K562 (cell line): ENCODE data around the gene TMEM132D. TPM values are rescaled to one million over a fixed set of nuclear protein-coding genes. Genes with fewer than 3 reads are reported as not detected.

Source experiments
- ATAC-seq: fragments of 200-7000 bp; cut with Tn5 transposase; 3 replicates; pipeline ENCODE4 v1.9.1; 2020; ENCODE audit warnings: moderate library complexity
- BruUV-seq: library from RNA; stranded (reverse); fragments of 400-500 nt; replicated peaks from 2 replicates; lab custom pipeline; 2021; lab: Mats Ljungman, UMichigan
- CTCF ChIA-PET: fragments of 300-600 bp; formaldehyde crosslinking; extraction: SDS; loops from one replicate; lab custom pipeline; 2021; ENCODE audit warnings: low intra/inter-chr PET ratio; lab: Yijun Ruan, JAX
- POLR2A ChIA-PET: fragments of 300-600, 350-650 bp; sonication (Branson Sonifier 250); formaldehyde crosslinking; extraction: SDS; loops from one replicate; lab custom pipeline; 2021; ENCODE audit warnings: antibody characterized with exemption, inconsistent platforms; lab: Yijun Ruan, JAX
- DNase-seq, 4 experiments: peaks; one replicate each; pipeline versions ENCODE4 v3.0.0 to v3.0.0-alpha.2; 2011 to 2018; ENCODE audit warnings: low spot score in 3 of 4, mixed read lengths in 3 of 4; ENCODE audit errors: extremely low read depth in 1 of 4
- FAIRE-seq: peaks from 2 replicates; lab custom pipeline; 2011; peaks lifted over from hg19 to GRCh38; lab: Jason Lieb, UNC
- H2AFZ ChIP-seq: 2 replicates; pipeline ENCODE4 v1.6.0; 2011; ENCODE audit warnings: low read depth, low read length, control low read depth, inconsistent platforms
- H3K27ac ChIP-seq: fragments of 200-600 bp; 3 replicates; pipeline ENCODE4 v1.8.0; 2011; ENCODE audit warnings: low read depth, mild to moderate bottlenecking, control low read depth, inconsistent platforms, low read length, moderate library complexity, mixed read lengths; ENCODE audit errors: extremely low read depth
- H3K27me3 ChIP-seq, 2 experiments: fragments of 300-600 bp in 1 of 2; 2 replicates in 1 of 2; 3 replicates in 1 of 2; pipeline versions ENCODE4 v1.6.0 to v1.8.0; 2011; ENCODE audit warnings: inconsistent platforms in 2 of 2, low read length in 2 of 2, mild to moderate bottlenecking in 1 of 2, mixed read lengths in 1 of 2, moderate library complexity in 1 of 2; ENCODE audit not compliant: control insufficient read depth in 2 of 2, insufficient read depth in 2 of 2
- H3K36me3 ChIP-seq: fragments of 300-600 bp; 3 replicates; pipeline ENCODE4 v1.8.0; 2011; ENCODE audit warnings: mild to moderate bottlenecking, low read length, inconsistent platforms; ENCODE audit not compliant: control insufficient read depth, insufficient read depth
- H3K4me1 ChIP-seq, 2 experiments: fragments of 200-600 bp in 1 of 2; replicated peaks in 1 of 2; 2 replicates in 1 of 2; 3 replicates in 1 of 2; pipeline versions ENCODE4 v1.5.1 to v1.8.0; 2011; ENCODE audit warnings: inconsistent platforms in 2 of 2, low read length in 2 of 2, mild to moderate bottlenecking in 1 of 2, mixed read lengths in 1 of 2, moderate library complexity in 1 of 2; ENCODE audit not compliant: control insufficient read depth in 2 of 2, insufficient read depth in 2 of 2
- H3K4me2 ChIP-seq: 2 replicates; pipeline ENCODE4 v1.6.1; 2011; ENCODE audit warnings: low read length, control low read depth, inconsistent platforms, mixed read lengths; ENCODE audit not compliant: insufficient read depth
- H3K4me3 ChIP-seq: fragments of 200-600 bp; sonication (generic), shearing (Covaris generic); 2 replicates; pipeline ENCODE4 v1.5.1; 2016; ENCODE audit warnings: control low read depth, inconsistent platforms
- H3K79me2 ChIP-seq: fragments of 200-600 bp; 3 replicates; pipeline ENCODE4 v1.8.0; 2011; ENCODE audit warnings: low read length, inconsistent platforms; ENCODE audit not compliant: control insufficient read depth, insufficient read depth
- H3K9ac ChIP-seq, 2 experiments: 2 replicates each; pipeline versions ENCODE4 v1.6.0 to v1.6.1; 2011; ENCODE audit warnings: low read depth in 2 of 2, low read length in 2 of 2, control low read depth in 1 of 2, inconsistent platforms in 1 of 2, mild to moderate bottlenecking in 1 of 2, mixed read lengths in 1 of 2; ENCODE audit not compliant: insufficient read depth in 1 of 2
- H3K9me1 ChIP-seq: one replicate; pipeline ENCODE4 v1.6.0; 2011; ENCODE audit warnings: inconsistent platforms, mild to moderate bottlenecking, low read length, moderate library complexity; ENCODE audit not compliant: control insufficient read depth, insufficient read depth
- H3K9me3 ChIP-seq: replicated peaks from 2 replicates; pipeline ENCODE4 v1.5.1; 2011; ENCODE audit warnings: low read depth, low read length, inconsistent platforms; ENCODE audit not compliant: control insufficient read depth, insufficient read depth
- H4K20me1 ChIP-seq: replicated peaks from 2 replicates; pipeline ENCODE4 v1.6.1; 2011; ENCODE audit warnings: low read length, inconsistent platforms, mixed read lengths; ENCODE audit not compliant: control insufficient read depth, insufficient read depth
- ARID1B ChIP-seq: fragments of 450-650 bp; IDR thresholded peaks from 2 replicates; pipeline ENCODE4 v1.6.1; 2016; ENCODE audit warnings: antibody characterized with exemption, mild to moderate bottlenecking, inconsistent platforms
- CBFA2T2 ChIP-seq: fragments of 450-650 bp; conservative IDR thresholded peaks from 2 replicates; pipeline ENCODE4 v1.6.1; 2017; ENCODE audit warnings: mild to moderate bottlenecking
- CBFB ChIP-seq: sonication (generic); formaldehyde crosslinking; IDR thresholded peaks from 2 replicates; pipeline ENCODE4 v1.4.0; 2020; ENCODE audit warnings: mild to moderate bottlenecking, missing genetic modification reagents
- ETV1 ChIP-seq: fragments of 450-650 bp; conservative IDR thresholded peaks from 2 replicates; pipeline ENCODE4 v1.6.1; 2016; ENCODE audit warnings: missing genetic modification characterization, control low read depth, low read depth, missing compliant biosample characterization
- FOXK2 ChIP-seq, 2 experiments: fragments of 450-650 bp; IDR thresholded peaks in 1 of 2; conservative IDR thresholded peaks in 1 of 2; 2 replicates each; pipeline ENCODE4 v1.6.1; 2016; ENCODE audit warnings: low read depth in 2 of 2, mild to moderate bottlenecking in 1 of 2
- GTF2A2 ChIP-seq: IDR thresholded peaks from 2 replicates; pipeline ENCODE4 v1.6.1; 2016; ENCODE audit warnings: mild to moderate bottlenecking, missing genetic modification characterization, missing compliant biosample characterization
- HDAC6 ChIP-seq: IDR thresholded peaks from 2 replicates; pipeline ENCODE4 v1.6.1; 2012; ENCODE audit warnings: low read depth, mild to moderate bottlenecking, control low read depth, inconsistent platforms, low read length, moderate library complexity
- JUN ChIP-seq, 2 experiments: sonication (generic) in 1 of 2; formaldehyde crosslinking in 1 of 2; IDR thresholded peaks; 2 replicates each; pipeline versions ENCODE4 v1.6.1 to v1.8.0; 2012 to 2022; ENCODE audit warnings: borderline replicate concordance in 2 of 2, mild to moderate bottlenecking in 2 of 2, improper control_type of control experiment in 1 of 2, low read depth in 1 of 2, low read length in 1 of 2, missing genetic modification reagents in 1 of 2
- MCM5 ChIP-seq: fragments of 450-650 bp; IDR thresholded peaks from 2 replicates; pipeline ENCODE4 v1.6.1; 2016; ENCODE audit warnings: low read depth
- OTX1 ChIP-seq: fragments of 450-650 bp; formaldehyde crosslinking; IDR thresholded peaks from 2 replicates; pipeline ENCODE4 v1.4.0; 2022; ENCODE audit warnings: mild to moderate bottlenecking
- RBM39 ChIP-seq: fragments of 200-400 bp; formaldehyde crosslinking; optimal IDR thresholded peaks from 2 replicates; pipeline ENCODE3; 2018; ENCODE audit warnings: low read depth, low read length
- ZNF212 ChIP-seq: fragments of 450-650 bp; formaldehyde crosslinking; IDR thresholded peaks from 2 replicates; pipeline ENCODE4 v1.4.0; 2020; ENCODE audit warnings: mild to moderate bottlenecking
- ZNF239 ChIP-seq: fragments of 250-450 bp; sonication (Bioruptor Pico); IDR thresholded peaks from 2 replicates; pipeline ENCODE4 v1.4.0; 2020; ENCODE audit warnings: mild to moderate bottlenecking
- ZNF408 ChIP-seq: fragments of 250-450 bp; sonication (Bioruptor Pico); IDR thresholded peaks from 2 replicates; pipeline ENCODE4 v1.4.0; 2020; ENCODE audit warnings: low read depth, mild to moderate bottlenecking, moderate library complexity
- ZNF644 ChIP-seq: fragments of 200-800 bp; sonication (Bioruptor generic); IDR thresholded peaks from 2 replicates; pipeline ENCODE4 v1.6.1; 2016; ENCODE audit warnings: low read depth, missing genetic modification characterization, missing compliant biosample characterization
- WGBS: fragments of 100-300 bp; shearing (Covaris generic); methylation state at CpG from one replicate; pipeline ENCODE4 v1.1.6; 2016; ENCODE audit warnings: low coverage, mixed read lengths; ENCODE audit not compliant: insufficient coverage; ENCODE audit errors: missing lambda C conversion rate; 5-methylcytosine and 5-hydroxymethylcytosine counted together
- in situ Hi-C: fragments of 300-500 bp; cut with MboI; formaldehyde crosslinking; loops from 4 replicates; pipeline ENCODE4 v1.15.0; 2018; ENCODE audit warnings: inconsistent platforms, mixed read lengths
- intact Hi-C: fragments of 100-400 bp; cut with micrococcal nuclease; formaldehyde crosslinking; loops from 2 replicates; pipeline ENCODE4 v1.14.2; 2022
- polyA plus RNA-seq, 8 experiments: library from polyadenylated mRNA; depleted of rRNA in 4 of 8; stranded (reverse) in 5 of 8; unstranded in 3 of 8; fragments of >200 nt; fragmentation: Nextera tagmentation in 2 of 8; fragmentation: Illumina TruSeq in 1 of 8; extraction: Ambion mirVana in 2 of 8; extraction: Trizol in 1 of 8; gene quantifications; 2 replicates each; pipeline versions ENCODE4 v1.2.1 to v1.2.3, GENCODE V29; 2011 to 2014; ENCODE audit warnings: inconsistent platforms in 1 of 8, missing spikeins in 1 of 8
- total RNA-seq, 7 experiments: library from RNA; depleted of rRNA in 6 of 7; stranded (reverse); fragments of >200 nt in 6 of 7; fragmentation: Illumina TruSeq in 2 of 7; extraction: Trizol in 2 of 7; gene quantifications; 2 replicates each; pipeline versions ENCODE4 v1.2.1 to v1.2.3, GENCODE V29; 2011 to 2021; ENCODE audit warnings: low replicate concordance in 1 of 7
- TF ChIP-seq, protein P1 (sequence below): IDR thresholded peaks from 2 replicates; pipeline ENCODE4 v1.6.1; 2012; ENCODE audit warnings: low read depth, low read length, improper control_type of control experiment, borderline replicate concordance
- TF ChIP-seq, protein P2 (sequence below): fragments of 450-650 bp; IDR thresholded peaks from one replicate; pipeline ENCODE4 v1.6.1; 2018; ENCODE audit warnings: mild to moderate bottlenecking, moderate library complexity; ENCODE audit not compliant: partially characterized antibody

TMEM132D gene
- total and polyA plus RNA-seq, 9 of the 15 experiments (the other 6 are each of a cell fraction or from before 2014, with no cell fraction given) = not detected

DNA sequence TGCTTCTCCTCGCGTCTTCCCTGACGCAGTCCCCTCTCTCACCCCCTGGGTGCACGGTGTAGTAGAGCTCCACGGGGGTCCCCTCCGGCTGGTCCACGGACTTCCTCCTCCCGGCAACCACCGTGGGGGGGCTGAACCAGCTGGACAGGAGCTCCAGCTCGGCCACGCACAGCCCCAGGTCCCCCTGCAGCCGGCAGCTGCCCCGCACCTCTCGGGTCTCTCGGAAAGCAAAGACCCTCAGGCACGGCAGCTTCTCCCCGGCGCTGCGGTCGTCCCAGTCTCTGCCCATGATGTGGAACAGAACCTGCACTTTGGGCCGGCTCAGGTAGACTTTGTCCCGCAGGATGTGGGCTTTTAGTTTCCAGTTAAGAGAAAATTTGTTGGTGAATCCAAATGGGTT lies 203.8 kb downstream of the TMEM132D start:
- Histone ChIP-seq H3K9ac (no peak overlapping the region), H3K9me3 (no peaks in the 10 kb centered on the region), H2AFZ (no peak overlapping the region), H3K4me1 (no peaks in the 10 kb centered on the region; a peak in 1 of 5 replicates), H3K4me3 (no peak overlapping the region), H3K27ac (no peak overlapping the region), H3K79me2 (no peaks in the 10 kb centered on the region), H4K20me1 (no peaks in the 10 kb centered on the region), H3K36me3 (no peaks in the 10 kb centered on the region), H3K27me3 (peaks cover 0 to 22% of the 10 kb centered on the region in 2 experiments; a peak in 3 of 5 replicates), H3K9me1 (no peaks in the 10 kb centered on the region), H3K4me2 (no peak overlapping the region)
- ChIA-PET POLR2A (no interaction called here), CTCF (no interaction called here)
- in situ Hi-C loops (no loop called here), intact Hi-C loops (no loop called here)
- under 1% methylated on average over 21 of the region's 22 CpGs for WGBS
- BruUV-seq = no TSS peak
- TF ChIP-seq CBFA2T2 = no peak
- TF ChIP-seq ZNF239 (CRISPR knock-in tag) = no peak
- no peak for TF ChIP-seq FOXK2 (conservative IDR thresholded peaks at IDR 0.05 in 1 of 2, IDR thresholded peaks at IDR 0.05 in 1 of 2; ENCODE audit: low read depth in 2 of 2)
- no peak for TF ChIP-seq RBM39
- no peak for TF ChIP-seq HDAC6
- TF ChIP-seq ZNF644 (tag) = no peak
- TF ChIP-seq GTF2A2 (tag) = no peak
- TF ChIP-seq ETV1 (tag) = no peak
- TF ChIP-seq, protein P1, sequence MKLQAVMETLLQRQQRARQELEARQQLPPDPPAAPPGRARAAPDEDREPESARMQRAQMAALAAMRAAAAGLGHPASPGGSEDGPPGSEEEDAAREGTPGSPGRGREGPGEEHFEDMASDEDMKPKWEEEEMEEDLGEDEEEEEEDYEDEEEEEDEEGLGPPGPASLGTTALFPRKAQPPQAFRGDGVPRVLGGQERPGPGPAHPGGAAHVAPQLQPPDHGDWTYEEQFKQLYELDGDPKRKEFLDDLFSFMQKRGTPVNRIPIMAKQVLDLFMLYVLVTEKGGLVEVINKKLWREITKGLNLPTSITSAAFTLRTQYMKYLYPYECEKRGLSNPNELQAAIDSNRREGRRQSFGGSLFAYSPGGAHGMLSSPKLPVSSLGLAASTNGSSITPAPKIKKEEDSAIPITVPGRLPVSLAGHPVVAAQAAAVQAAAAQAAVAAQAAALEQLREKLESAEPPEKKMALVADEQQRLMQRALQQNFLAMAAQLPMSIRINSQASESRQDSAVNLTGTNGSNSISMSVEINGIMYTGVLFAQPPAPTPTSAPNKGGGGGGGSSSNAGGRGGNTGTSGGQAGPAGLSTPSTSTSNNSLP = no peak
- no peak for TF ChIP-seq JUN (IDR thresholded peaks at IDR 0.05; ENCODE audit: borderline replicate concordance, low read depth, low read length)
- TF ChIP-seq JUN (CRISPR knock-in tag; IDR thresholded peaks at IDR 0.05; ENCODE audit: borderline replicate concordance) = no peak
- TF ChIP-seq, protein P2, sequence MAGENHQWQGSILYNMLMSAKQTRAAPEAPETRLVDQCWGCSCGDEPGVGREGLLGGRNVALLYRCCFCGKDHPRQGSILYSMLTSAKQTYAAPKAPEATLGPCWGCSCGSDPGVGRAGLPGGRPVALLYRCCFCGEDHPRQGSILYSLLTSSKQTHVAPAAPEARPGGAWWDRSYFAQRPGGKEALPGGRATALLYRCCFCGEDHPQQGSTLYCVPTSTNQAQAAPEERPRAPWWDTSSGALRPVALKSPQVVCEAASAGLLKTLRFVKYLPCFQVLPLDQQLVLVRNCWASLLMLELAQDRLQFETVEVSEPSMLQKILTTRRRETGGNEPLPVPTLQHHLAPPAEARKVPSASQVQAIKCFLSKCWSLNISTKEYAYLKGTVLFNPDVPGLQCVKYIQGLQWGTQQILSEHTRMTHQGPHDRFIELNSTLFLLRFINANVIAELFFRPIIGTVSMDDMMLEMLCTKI = no peak
- TF ChIP-seq ZNF408 (CRISPR knock-in tag) = no peak
- no peak for TF ChIP-seq ZNF212 (CRISPR knock-in tag)
- no peak for TF ChIP-seq CBFB
- no peak for TF ChIP-seq OTX1 (CRISPR knock-in tag)
- TF ChIP-seq ARID1B = no peak
- no peak for TF ChIP-seq MCM5
- DNase-seq = no peak
- no peak for ATAC-seq
- FAIRE-seq = no peak
